Astrocyte (in vitro differentiated cells and primary cell): ENCODE results near the gene FAM241A.

ENCODE experiments used
- CTCF ChIP-seq: IDR thresholded peaks from 2 replicates; pipeline ENCODE4 v1.5.1; 2011; ENCODE audit warnings: low read depth, mild to moderate bottlenecking, inconsistent platforms, low read length, moderate library complexity; ENCODE audit not compliant: insufficient read depth
- EZH2 ChIP-seq: IDR thresholded peaks from 2 replicates; pipeline ENCODE4 v1.6.1; 2012; ENCODE audit warnings: mild to moderate bottlenecking, low read length, inconsistent platforms; ENCODE audit not compliant: insufficient read depth

- no peak for TF ChIP-seq CTCF
- no peak for TF ChIP-seq EZH2
Measured at GRCh38 chr4:112230879-112231778, 85.9 kb downstream of the FAM241A start.
